Tracheal epithelial cell (primary cell): ENCODE measurements around the gene VPS37B. TPM values are rescaled to one million over a fixed set of nuclear protein-coding genes. Genes with fewer than 3 reads are reported as not detected.

Source experiments
- total RNA-seq: library from RNA; depleted of rRNA; stranded (reverse); fragments of >200 nt; gene quantifications from 2 replicates; pipeline ENCODE4 v1.2.1, GENCODE V29; 2014

The VPS37B gene
- 19.3 and 25.6 TPM in 2 replicates for total RNA-seq

GRCh38 chr12:122895704-122896636 lies at the start of gene VPS37B:
Gene VPS37B, minus strand, starts transcription at chr12:122896124. Its CDS starts 62 bp downstream, at chr12:122896062.

GRCh38 chr12:122834921-122835749 lies 60.8 kb downstream of the VPS37B start, which contains the start of gene HIP1R:
Gene HIP1R, plus strand, starts transcription at chr12:122835457. Its CDS starts 94 bp downstream, at chr12:122835551.

Other genes starting within 250 kb of the VPS37B start
- gene HCAR2, start 192.8 kb downstream of the VPS37B start, total RNA-seq, result 3.6 and 6.5 TPM in 2 replicates
- 1.1 and 8.9 TPM in 2 replicates for gene HCAR3, start 179.3 kb downstream of the VPS37B start, total RNA-seq
- gene HCAR1, start 165.3 kb downstream of the VPS37B start, total RNA-seq, result 0.21 and 0.24 TPM in 2 replicates
- gene DENR, start 143.3 kb downstream of the VPS37B start, total RNA-seq, result 28.8 and 31.3 TPM in 2 replicates
- 0.64 and 0.96 TPM in 2 replicates for gene CCDC62, start 121.6 kb downstream of the VPS37B start, total RNA-seq
- gene HIP1R, start 60.7 kb downstream of the VPS37B start, total RNA-seq, result 40.9 and 60.7 TPM in 2 replicates
- gene ABCB9, start 70.3 kb upstream of the VPS37B start, total RNA-seq, result 3.1 and 8.3 TPM in 2 replicates
- 7.0 and 8.5 TPM in 2 replicates for gene OGFOD2, start 79.1 kb upstream of the VPS37B start, total RNA-seq
- 160 and 183 TPM in 2 replicates for gene ARL6IP4, start 84.6 kb upstream of the VPS37B start, total RNA-seq